Keratinocyte (primary cell): Measurements from ENCODE around the gene CNTNAP5.

ENCODE experiments used
- EZH2 ChIP-seq: IDR thresholded peaks from one replicate; pipeline ENCODE4 v1.6.1; 2012; ENCODE audit warnings: inconsistent platforms, mild to moderate bottlenecking, low read length, moderate library complexity
- TF ChIP-seq, protein P1 (sequence below), 3 experiments: IDR thresholded peaks in 1 of 3; conservative IDR thresholded peaks in 1 of 3; optimal IDR thresholded peaks in 1 of 3; 2 replicates in 2 of 3; 3 replicates in 1 of 3; pipeline versions ENCODE3 to v1.5.1; 2011; ENCODE audit warnings: low read length in 3 of 3, mild to moderate bottlenecking in 3 of 3, moderate library complexity in 2 of 3, control low read depth in 1 of 3, inconsistent platforms in 1 of 3; ENCODE audit not compliant: insufficient read depth in 2 of 3; ENCODE audit errors: extremely low read depth in 1 of 3

DNA sequence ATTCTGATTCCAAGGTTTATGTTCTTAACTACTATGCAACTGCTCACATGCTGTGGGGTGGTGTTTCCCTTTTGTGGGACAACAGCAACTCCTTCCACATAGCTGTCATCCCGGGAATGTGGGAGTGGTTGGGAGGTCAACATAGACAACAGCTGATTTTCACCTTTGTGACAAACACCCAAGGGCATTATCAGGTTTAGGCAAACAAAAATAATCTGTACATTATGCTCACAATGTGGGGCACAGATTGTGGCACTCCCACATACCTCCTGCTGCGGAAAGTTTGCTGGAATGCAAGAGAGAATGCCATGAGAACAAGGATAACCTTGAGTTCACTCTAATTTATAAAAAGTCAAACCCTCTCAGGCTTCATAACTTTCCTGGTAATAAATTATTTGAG lies 582.6 kb downstream of the CNTNAP5 start:
- TF ChIP-seq, protein P1, sequence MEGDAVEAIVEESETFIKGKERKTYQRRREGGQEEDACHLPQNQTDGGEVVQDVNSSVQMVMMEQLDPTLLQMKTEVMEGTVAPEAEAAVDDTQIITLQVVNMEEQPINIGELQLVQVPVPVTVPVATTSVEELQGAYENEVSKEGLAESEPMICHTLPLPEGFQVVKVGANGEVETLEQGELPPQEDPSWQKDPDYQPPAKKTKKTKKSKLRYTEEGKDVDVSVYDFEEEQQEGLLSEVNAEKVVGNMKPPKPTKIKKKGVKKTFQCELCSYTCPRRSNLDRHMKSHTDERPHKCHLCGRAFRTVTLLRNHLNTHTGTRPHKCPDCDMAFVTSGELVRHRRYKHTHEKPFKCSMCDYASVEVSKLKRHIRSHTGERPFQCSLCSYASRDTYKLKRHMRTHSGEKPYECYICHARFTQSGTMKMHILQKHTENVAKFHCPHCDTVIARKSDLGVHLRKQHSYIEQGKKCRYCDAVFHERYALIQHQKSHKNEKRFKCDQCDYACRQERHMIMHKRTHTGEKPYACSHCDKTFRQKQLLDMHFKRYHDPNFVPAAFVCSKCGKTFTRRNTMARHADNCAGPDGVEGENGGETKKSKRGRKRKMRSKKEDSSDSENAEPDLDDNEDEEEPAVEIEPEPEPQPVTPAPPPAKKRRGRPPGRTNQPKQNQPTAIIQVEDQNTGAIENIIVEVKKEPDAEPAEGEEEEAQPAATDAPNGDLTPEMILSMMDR (optimal IDR thresholded peaks at IDR 0.05 in 1 of 3, IDR thresholded peaks at IDR 0.05 in 1 of 3, conservative IDR thresholded peaks at IDR 0.05 in 1 of 3; ENCODE audit: extremely low read depth in 1 of 3, insufficient read depth in 2 of 3, low read length in 3 of 3), result no peak
- TF ChIP-seq EZH2, result no peak
